HT1080 (cell line): ENCODE measurements around the gene DAZ3. TPM values are rescaled to one million over a fixed set of nuclear protein-coding genes. Genes with fewer than 3 reads are reported as not detected.
"Not testable (repeated sequence)": the region's sequence is repeated elsewhere in the genome, so short reads cannot be mapped to it uniquely, and the experiment has no call there.

Experiments used
- DNase-seq: peaks from one replicate; pipeline ENCODE4 v3.0.0-alpha.2; 2015; ENCODE audit warnings: low read depth
- polyA plus RNA-seq, 2 experiments: library from polyadenylated mRNA; depleted of rRNA; stranded (reverse); fragments of >200 nt; gene quantifications; 2 replicates each; pipeline ENCODE4 v1.2.3, GENCODE V29; 2015
- total RNA-seq: library from RNA; depleted of rRNA; stranded (reverse); fragments of >200 nt; shearing (Covaris generic); gene quantifications from 2 replicates; pipeline ENCODE4 v1.2.3, GENCODE V29; 2014; rRNA removed

DAZ3 gene
- total RNA-seq = not detected in 2 replicates
- polyA plus RNA-seq (2015; cell fraction: cytosol; rRNA removed) = not detected in 2 replicates
- not detected in 2 replicates for polyA plus RNA-seq (2015; cell fraction: nucleus; rRNA removed)

GRCh38 chrY:24813293-24813692, at the start of gene DAZ3:
Gene DAZ3 (minus strand): TSS chrY:24813393. CDS start chrY:24813185, 208 bp downstream.
- DNase-seq = not testable (repeated sequence)

GRCh38 chrY:24833619-24834018, 20.4 kb upstream of the DAZ3 start, which contains the start of gene DAZ4:
Gene DAZ4 (plus strand): TSS chrY:24833919. CDS start chrY:24834127, 208 bp downstream.
- DNase-seq = not testable (repeated sequence)

GRCh38 chrY:24825069-24825468, 11.9 kb upstream of the DAZ3 start:
- DNase-seq = not testable (repeated sequence)

- not testable (repeated sequence) for DNase-seq
Measured at GRCh38 chrY:24824184-24824879, 11.1 kb upstream of the DAZ3 start.

- DNase-seq = not testable (repeated sequence)
Measured at GRCh38 chrY:24821836-24822235, 8.6 kb upstream of the DAZ3 start.

Other genes with a start within 250 kb of the DAZ3 start
- gene BPY2B, start 195.4 kb downstream of the DAZ3 start, total RNA-seq = not detected in 2 replicates
- not detected in 2 replicates for gene DAZ4, start 20.5 kb upstream of the DAZ3 start, total RNA-seq
- gene BPY2C, start 238.7 kb upstream of the DAZ3 start, total RNA-seq = not detected in 2 replicates